PC-9 (cell line): ENCODE results near the gene LSS.

ENCODE experiments used
- EZH2 ChIP-seq: fragments of 200-600 bp; sonication (generic); IDR thresholded peaks from 2 replicates; pipeline ENCODE4 v1.8.0; 2017; ENCODE audit warnings: antibody characterized with exemption, low read depth
- TF ChIP-seq, protein P1 (sequence below): fragments of 200-600 bp; sonication (generic); conservative IDR thresholded peaks from 2 replicates; pipeline ENCODE4 v1.6.1; 2017; ENCODE audit warnings: mixed run types, antibody characterized with exemption, mild to moderate bottlenecking, moderate library complexity

DNA sequence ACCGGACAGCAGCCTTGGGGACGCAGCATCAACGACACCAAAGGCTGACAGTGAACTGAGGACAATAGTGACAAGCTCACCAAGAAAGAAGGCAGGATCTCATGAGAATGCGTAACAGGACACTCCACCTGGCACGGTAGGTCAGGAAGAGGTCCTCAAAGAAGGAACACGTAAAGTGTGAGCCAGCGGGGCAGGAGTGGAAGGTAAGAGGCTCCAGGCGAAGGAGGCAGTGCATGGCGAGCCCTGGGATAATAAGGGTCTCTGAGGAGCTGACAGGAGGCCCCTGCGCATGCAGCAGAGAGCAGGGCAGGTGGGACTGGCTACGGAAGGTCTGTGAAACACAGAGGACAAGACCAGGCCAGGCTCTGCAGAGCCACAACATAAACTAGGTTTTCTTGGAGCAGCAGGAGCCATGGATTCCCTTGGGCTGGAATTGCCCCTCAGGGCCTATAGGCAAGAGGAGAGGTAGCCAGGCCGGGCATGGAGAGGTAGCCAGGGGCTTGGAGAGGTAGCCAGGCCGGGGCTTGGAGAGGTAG, 8.2 kb downstream of the LSS start:
- TF ChIP-seq, protein P1, sequence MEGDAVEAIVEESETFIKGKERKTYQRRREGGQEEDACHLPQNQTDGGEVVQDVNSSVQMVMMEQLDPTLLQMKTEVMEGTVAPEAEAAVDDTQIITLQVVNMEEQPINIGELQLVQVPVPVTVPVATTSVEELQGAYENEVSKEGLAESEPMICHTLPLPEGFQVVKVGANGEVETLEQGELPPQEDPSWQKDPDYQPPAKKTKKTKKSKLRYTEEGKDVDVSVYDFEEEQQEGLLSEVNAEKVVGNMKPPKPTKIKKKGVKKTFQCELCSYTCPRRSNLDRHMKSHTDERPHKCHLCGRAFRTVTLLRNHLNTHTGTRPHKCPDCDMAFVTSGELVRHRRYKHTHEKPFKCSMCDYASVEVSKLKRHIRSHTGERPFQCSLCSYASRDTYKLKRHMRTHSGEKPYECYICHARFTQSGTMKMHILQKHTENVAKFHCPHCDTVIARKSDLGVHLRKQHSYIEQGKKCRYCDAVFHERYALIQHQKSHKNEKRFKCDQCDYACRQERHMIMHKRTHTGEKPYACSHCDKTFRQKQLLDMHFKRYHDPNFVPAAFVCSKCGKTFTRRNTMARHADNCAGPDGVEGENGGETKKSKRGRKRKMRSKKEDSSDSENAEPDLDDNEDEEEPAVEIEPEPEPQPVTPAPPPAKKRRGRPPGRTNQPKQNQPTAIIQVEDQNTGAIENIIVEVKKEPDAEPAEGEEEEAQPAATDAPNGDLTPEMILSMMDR, result no peak
- TF ChIP-seq EZH2, result no peak
